HK-2 (cell line): ENCODE data around the gene GNA14.
"Not testable (repeated sequence)": the region's sequence is repeated elsewhere in the genome, so short reads cannot be mapped to it uniquely, and the experiment has no call there.

Source experiments
- DNase-seq: peaks from one replicate; pipeline ENCODE4 v3.0.0-alpha.2; 2018; ENCODE audit not compliant: unreplicated experiment

The GNA14 gene

GRCh38 chr9:77648234-77649108 is at the start of gene GNA14:
TSS of gene GNA14 (minus strand) at chr9:77648322. CDS start at chr9:77647793, 529 bp downstream.
- DNase-seq, result no peak

- no peak for DNase-seq
Observed at GRCh38 chr9:77697238-77697984, 49.3 kb upstream of the GNA14 start.

DNA sequence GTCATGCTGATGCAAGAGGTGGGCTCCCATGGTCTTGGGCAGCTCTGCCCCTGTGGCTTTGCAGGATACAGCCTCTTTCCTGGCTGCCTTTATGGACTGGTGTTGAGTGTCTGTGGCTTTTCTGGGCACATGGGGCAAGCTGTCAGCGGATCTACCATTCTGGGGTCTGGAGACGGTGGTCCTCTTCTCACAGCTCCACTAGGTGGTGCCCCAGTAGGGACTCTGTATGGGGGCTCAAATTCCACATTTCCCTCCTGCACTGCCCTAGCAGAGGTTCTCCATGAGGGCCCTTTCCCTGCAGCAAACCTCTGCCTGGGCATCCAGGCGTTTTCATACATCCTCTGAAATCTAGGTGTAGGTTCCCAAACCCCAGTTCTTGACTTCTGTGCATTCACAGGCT is 42.6 kb upstream of the GNA14 start:
- not testable (repeated sequence) for DNase-seq

GRCh38 chr9:77690119-77690518 is 42.0 kb upstream of the GNA14 start:
- not testable (repeated sequence) for DNase-seq

- not testable (repeated sequence) for DNase-seq
Observed at GRCh38 chr9:77687737-77688136, 39.6 kb upstream of the GNA14 start.

DNA sequence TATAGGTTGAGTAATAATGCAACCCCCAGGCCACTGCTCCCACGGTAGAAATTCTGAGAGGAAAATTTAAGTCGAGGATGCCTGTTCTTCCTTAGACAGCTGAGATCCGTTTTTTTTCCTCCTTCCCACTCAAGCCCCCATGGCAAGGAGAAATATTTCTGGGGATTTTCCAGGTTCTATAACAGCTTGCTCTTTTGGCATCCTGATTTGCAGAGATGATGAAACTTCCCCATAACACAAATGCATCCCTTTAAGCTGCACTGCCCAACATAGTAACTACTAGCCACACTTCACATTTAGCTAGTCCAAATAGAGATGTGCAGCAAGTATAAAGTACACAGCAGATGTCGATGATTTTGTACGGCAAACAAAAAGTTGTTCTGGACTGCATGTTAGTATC is 32.5 kb upstream of the GNA14 start:
- no peak for DNase-seq

DNA sequence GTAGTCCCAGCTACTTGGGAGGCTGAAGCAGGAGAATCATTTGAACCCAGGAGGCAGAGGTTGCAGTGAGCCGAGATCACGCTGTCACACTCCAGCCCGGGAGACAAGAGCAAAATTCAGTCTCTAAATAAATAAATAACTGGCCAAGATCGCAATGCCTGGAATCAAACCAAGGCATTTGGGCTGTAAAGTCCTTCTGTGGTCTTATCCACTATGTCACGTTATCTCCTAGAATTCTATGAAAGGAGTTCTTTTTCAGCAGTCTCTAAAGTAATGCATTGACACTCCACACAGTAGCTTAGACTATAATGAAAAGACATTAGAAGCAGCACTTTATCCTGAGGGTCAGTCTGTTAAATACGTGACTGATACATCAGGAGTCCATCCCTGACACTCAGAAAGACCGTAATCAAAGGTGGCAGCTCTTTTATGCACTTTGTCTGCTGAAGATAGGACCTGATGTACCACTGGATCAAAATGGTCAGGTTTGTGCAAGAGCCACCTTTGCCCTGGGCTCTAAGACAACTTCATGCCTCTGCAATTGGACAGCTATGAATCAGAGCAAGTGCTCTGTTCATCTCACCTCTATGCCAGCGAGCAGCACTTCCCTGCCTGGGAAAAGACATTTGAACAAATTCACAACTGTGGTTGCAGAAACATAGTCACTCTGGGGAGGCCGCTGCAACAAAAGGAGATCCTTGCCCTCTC is 31.7 kb upstream of the GNA14 start:
- DNase-seq, result no peak

DNA sequence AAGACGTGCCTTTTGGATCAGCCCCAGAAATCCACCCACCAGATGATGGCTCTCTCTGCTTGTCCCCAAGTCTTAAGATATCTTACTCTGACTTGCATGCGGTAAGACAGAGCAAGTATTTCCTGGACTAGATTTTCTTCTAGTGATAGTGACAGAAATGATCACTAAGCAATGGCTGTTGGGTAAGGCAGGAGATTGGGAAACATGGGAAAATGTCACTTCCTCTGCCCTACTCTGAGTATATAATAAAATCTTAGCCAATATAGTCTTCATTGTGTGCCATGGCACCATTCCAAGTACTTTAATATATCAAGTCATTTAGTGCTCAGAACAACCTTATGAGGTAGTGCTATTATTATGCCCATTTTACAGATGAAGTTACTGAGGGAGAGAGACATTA is 31.0 kb upstream of the GNA14 start:
- DNase-seq, result no peak

- DNase-seq, result no peak
Observed at GRCh38 chr9:77677957-77678535, 29.9 kb upstream of the GNA14 start.

DNA sequence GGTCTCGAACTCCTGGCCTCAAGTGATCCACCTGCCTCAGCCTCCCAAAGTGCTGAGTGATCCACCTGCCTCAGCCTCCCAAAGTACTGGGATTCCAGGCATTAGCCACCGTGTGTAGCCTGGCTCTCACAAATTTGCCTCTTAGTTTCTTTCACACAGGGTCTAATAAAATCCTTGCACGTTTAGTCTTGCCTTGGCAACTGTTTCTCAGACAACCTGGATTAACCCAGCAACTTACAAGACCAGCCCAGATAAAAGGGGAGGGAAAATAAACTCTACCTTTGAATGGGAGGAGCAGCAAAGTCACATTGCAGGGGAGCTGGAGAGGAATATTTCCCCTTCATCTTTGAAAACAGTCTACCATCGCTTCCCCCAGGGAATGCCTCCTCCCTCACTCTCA is 29.3 kb upstream of the GNA14 start:
- DNase-seq, result no peak

DNA sequence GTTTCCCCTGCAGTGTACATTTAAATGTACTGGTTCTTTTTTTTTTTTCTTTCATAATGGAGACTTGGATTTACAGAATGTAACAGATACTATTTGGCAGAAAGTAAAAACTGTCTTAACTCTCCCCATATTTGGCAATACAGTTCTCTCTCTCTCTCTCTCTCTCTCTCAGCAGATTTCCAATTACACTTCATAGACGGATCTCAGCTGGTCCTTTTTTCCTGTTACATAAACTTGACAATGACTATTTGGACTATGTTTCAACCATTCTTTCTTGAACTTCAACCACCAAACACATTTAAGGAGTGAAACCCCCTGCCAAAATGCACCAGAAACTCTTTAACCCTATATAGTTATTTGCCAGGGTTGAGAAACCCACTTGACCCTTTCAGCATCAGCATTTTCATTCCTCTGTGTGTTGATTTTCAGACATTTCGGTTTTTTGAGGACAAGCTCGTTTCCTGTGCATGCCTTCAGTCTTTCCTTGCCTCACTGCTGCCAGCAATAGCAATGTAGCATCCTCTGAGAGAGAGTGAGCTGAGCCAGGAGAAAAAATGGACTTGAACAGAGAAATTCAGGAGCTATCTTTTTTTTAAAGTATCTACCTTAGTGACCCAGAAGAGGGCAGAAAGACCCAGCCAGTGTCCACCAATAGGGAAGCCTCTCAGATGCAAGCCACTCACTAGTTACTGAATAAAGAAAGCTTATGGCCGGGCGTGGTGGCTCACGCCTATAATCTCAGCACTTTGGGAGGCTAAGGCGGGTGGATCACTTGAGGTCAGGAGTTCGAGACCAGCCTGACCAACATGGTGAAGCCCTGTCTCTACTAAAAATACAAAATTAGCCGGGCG is 26.0 kb upstream of the GNA14 start:
- DNase-seq, result no peak

- no peak for DNase-seq
Observed at GRCh38 chr9:77672183-77672582, 24.1 kb upstream of the GNA14 start.

DNA sequence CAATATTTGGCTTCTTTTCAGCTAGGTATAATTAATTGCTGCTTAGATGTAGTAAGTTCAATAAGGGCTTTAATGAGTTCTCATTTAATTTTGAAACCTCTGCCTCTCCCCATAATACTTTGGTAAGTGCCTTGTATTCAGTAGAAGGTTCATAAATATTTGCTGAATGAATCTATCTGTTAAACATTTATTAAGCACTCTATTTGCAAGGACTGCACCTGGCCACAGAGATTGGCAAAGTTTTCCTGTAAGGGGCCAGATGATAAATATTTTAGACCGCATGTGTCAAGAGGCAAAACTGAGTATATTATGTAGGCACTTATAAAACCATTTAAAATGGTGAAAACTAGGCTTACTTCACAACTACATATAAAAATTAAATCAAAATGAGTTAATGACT is 19.0 kb upstream of the GNA14 start:
- DNase-seq, result no peak

- DNase-seq, result no peak
Observed at GRCh38 chr9:77663754-77664153, 15.6 kb upstream of the GNA14 start.

DNA sequence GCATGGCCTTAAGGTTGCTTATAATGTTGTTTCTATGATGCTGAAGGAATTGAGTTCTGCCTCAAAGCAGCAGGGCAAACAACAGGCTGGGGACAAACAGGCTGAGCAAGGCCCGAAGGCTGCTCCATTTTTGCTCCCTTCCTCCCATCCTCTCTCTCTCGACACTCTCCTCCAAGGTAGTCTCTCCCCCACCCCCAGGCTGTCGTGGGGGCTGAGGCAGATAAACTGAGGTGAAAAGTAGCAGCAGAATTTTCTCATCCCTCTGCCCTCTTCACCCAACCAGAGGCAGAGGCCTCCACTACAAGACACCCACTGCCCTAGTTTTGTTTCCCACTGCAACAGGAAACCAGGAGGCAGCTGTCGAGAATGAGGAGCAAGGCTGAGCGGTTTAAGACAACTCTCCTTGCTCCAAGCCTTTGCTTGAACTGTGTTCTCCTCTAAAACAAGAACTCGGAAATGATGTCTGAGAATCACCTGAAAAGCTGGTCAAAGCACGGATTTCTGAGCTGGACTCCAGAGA is 13.5 kb upstream of the GNA14 start:
- no peak for DNase-seq

DNA sequence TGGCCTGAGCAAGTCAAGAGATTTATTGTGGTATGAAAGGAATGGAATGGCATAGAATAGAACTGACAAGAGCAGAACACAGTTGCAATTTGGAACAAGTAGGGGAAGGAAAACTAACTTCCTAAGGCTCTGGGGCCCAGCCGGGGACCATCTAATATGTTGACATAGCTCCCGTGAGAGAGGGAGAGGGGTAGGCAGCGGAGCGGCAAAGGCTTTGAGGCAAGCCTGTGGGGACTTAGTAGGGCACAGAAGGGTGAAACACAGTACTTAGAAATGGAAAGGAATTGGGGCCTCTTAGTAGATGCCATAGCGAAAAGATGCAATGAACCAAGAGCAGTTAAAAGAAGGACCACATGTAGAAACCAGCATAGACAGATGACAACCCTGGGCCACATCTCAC is 11.8 kb upstream of the GNA14 start:
- no peak for DNase-seq

DNA sequence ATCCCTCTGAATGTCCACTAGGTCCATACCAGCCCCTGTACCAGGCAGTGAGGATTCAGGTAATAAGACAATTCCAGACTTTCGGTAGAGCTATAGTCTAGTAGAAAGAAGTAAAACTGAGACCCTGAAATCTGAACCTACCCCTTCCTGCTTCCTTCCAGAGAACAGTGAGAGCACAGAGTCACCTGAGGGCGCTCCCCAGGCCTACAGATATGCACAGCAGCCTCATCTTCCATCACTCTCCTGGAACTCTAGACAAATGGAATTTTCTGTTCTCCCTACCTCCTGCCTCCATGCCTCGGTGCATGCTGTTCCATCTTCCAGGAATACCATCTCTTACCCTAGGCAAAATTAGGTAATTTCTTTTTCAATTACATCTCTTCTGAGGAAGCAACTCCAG is 3.1 kb upstream of the GNA14 start:
- no peak for DNase-seq

DNA sequence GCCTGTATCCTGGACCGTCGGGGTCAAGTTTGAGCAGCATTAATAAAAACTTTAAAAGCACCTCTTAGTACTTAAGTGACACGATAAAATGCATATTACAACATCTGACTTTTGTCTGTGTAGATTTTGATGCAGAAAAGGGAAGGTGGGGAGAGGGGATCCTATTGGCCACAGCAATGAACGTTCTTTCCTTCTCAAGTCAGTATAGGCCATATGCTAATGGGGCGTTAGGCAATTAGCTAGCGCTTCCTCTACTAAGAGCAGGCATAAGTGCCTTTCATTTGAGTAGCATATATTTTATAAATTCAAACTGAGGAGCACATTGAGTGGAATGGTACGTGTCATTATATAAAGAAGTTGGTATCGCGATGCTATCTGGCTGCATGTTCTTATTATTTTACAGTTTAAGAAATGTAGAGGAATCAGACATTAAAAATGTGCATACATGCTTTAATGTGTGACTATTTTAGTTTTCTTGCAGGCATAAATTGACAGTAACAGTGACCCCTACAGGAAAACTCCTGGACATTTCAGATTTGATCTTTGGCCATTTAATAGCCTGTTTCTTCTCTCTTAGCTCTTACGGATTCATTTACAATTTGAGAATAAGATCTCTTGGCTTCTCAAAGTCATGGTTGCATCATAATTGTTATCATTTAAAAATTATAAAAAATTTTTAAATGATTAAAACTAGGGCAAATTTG is 1.1 kb upstream of the GNA14 start:
- no peak for DNase-seq

GRCh38 chr9:77647267-77648233 is 572 bp downstream of the GNA14 start:
- DNase-seq, result no peak
